H1 (cell line): ENCODE measurements around the gene U2SURP.

Source experiments
- BCL11A ChIP-seq, 2 experiments: IDR thresholded peaks; one replicate each; pipeline ENCODE4 v1.6.1; 2011; ENCODE audit warnings: low read depth in 2 of 2, low read length in 2 of 2, mild to moderate bottlenecking in 2 of 2
- CBX5 ChIP-seq: fragments of 300-800, 300-1000 bp; sonication (generic); IDR thresholded peaks from 2 replicates; pipeline ENCODE4 v1.7.1; 2016; ENCODE audit warnings: antibody characterized with exemption, low read length, low read depth
- CTCF ChIP-seq, 3 experiments: IDR thresholded peaks; 1 replicate in 2 of 3; 2 replicates in 1 of 3; pipeline versions ENCODE4 v1.5.1 to v1.6.1; 2011; ENCODE audit warnings: low read length in 3 of 3, mild to moderate bottlenecking in 3 of 3, inconsistent platforms in 2 of 3, low read depth in 1 of 3, moderate library complexity in 1 of 3; ENCODE audit not compliant: insufficient read depth in 1 of 3; ENCODE audit errors: control extremely low read depth in 1 of 3
- EZH2 ChIP-seq: fragments of 200-600 bp; sonication (generic); IDR thresholded peaks from 2 replicates; pipeline ENCODE4 v1.7.1; 2012; ENCODE audit warnings: low read depth, mild to moderate bottlenecking, moderate library complexity, low read length, inconsistent platforms; ENCODE audit not compliant: severe bottlenecking
- GABPA ChIP-seq: IDR thresholded peaks from 2 replicates; pipeline ENCODE4 v1.6.1; 2011; ENCODE audit warnings: mild to moderate bottlenecking, low read length, moderate library complexity, borderline replicate concordance; ENCODE audit not compliant: insufficient read depth
- MAX ChIP-seq: IDR thresholded peaks from 2 replicates; pipeline ENCODE4 v1.6.1; 2012; ENCODE audit warnings: inconsistent platforms
- POLR2A ChIP-seq, 2 experiments: IDR thresholded peaks; 1 replicate in 1 of 2; 2 replicates in 1 of 2; pipeline ENCODE4 v1.6.1; 2011; ENCODE audit warnings: low read depth in 2 of 2, low read length in 2 of 2, mild to moderate bottlenecking in 2 of 2; ENCODE audit errors: control extremely low read depth in 1 of 2
- YY1 ChIP-seq: IDR thresholded peaks from 2 replicates; pipeline ENCODE4 v1.6.1; 2011; ENCODE audit warnings: low read depth, mild to moderate bottlenecking, low read length
- TF ChIP-seq, protein P1 (sequence below): IDR thresholded peaks from 2 replicates; pipeline ENCODE4 v1.6.1; 2011; ENCODE audit warnings: low read depth, mild to moderate bottlenecking, low read length; ENCODE audit not compliant: insufficient read depth

DNA sequence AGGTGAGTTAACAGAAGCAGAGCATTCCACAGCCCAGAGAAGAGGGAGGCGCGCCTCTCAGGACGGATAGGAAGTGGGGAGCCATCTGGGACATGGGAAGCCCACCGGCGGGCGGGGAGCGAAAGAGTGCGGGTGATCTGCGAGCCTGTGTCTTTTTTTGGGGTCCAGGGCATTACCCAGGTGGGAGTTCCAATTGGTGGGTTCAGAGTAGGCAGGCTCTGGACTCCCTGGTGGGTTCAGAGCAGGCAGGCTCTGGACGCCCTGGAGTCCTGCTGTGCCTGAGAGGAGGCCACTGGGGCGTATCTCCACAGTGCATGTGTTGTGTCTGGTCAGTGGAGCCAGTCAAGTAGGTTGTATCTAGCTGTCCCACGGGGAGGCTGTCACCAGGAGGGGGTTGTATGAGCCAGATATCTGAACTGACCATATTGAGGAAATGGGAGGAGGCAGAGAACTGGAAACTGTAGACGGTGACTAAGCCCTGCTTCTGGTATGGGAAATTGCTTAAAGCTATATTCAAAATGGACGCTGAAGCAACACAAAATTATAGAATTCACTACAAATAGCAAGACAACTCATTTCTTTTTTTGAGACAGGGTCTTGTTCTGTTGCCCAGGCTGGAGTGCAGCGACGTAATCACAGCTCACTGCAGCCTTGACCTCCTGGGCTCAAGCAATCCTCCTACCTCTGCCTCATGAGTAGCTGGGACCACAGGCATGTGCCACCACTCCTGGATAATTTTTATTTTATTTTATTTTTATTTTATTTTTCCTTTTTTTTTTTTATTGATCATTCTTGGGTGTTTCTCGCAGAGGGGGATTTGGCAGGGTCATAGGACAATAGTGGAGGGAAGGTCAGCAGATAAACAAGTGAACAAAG, 83.7 kb downstream of the U2SURP start:
- TF ChIP-seq POLR2A (IDR thresholded peaks at IDR 0.05; ENCODE audit: control extremely low read depth in 1 of 2, low read depth in 2 of 2, low read length in 2 of 2) (no peak), BCL11A (IDR thresholded peaks at IDR 0.05; ENCODE audit: low read depth in 2 of 2, low read length in 2 of 2) (no peak), CTCF (IDR thresholded peaks at IDR 0.05; ENCODE audit: control extremely low read depth in 1 of 3, insufficient read depth in 1 of 3, low read depth in 1 of 3, low read length in 3 of 3) (no peak), YY1 (no peak), CBX5 (no peak), EZH2 (no peak), MAX (no peak), GABPA (no peak)
- TF ChIP-seq, protein P1, sequence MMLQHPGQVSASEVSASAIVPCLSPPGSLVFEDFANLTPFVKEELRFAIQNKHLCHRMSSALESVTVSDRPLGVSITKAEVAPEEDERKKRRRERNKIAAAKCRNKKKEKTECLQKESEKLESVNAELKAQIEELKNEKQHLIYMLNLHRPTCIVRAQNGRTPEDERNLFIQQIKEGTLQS, result no peak
